HG02981 (cell line): ENCODE measurements around the gene HEMGN.

Experiments
- ATAC-seq: cut with Tn5 transposase; IDR thresholded peaks from one replicate; pipeline ENCODE4 v1.9.1; 2021; ENCODE audit warnings: mild to moderate bottlenecking, moderate library complexity; ENCODE audit not compliant: unreplicated experiment

HEMGN gene

DNA sequence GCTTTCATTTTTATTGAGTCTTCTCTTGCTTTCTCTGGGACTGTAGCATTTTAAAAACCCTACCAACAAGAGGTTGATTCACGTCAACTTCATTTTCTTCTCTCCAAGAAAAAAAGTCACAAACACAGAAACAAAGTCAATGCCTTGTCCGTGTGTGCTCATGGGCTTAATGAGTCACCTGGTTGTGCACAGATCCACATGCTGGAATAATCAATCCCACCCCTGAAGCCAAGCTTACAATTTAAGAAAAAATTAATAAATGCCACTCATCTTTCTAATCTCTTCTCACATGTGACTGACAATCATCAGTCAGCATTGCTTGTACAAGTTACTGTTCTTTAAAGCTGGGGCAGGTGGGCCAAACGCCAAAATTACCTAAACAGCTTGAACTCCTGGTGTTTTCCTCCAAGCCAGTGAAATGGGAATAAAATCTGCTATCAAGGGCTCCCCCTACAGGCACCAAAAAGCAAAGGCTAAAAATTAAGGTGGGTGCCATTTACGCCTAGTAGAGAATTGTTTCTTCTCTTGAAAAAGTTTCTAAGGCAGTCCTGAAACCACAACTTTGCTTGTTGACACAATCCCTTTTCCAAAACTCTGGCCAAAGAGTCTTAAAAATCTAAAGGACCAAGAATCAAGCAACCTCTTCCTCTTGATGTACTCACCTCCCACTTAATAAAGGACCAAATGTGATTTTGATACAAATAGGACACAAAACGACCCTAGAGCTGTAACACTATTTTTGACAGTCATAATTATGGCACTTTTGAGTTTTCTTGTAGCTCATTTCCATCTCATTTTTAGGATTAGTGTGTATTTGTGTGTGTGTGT lies 37.0 kb downstream of the HEMGN start:
- ATAC-seq: no peak

DNA sequence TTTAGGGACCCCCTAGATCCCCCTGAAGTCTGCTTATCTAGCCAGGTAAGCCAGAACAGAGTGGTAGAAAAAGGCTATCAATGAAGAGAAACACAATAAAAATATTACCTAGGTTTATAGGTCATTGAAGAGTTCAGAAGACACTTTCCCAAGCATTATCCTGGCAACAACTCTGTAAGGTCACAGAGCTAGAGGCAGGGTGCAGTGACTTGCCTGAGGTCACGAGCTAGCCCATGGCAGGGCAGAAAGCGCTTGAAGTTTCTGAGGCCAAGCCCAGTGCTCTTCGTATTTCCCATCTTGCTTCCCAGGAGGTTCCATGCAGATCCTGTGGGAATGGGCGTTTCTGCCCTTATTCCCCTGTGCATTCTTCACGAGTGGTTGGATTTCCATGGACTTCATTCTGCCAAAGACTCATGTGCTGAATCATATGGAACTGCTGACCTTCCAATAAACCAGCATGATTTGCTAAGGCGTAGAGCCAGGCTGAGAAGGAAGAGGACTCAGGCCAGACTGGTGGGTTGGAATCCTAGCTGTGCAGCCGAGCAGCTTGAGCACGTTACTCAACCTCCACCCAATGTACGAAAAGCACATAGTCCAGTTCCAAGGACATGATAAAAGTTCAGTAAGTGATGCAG lies 37.8 kb downstream of the HEMGN start:
- no peak for ATAC-seq

DNA sequence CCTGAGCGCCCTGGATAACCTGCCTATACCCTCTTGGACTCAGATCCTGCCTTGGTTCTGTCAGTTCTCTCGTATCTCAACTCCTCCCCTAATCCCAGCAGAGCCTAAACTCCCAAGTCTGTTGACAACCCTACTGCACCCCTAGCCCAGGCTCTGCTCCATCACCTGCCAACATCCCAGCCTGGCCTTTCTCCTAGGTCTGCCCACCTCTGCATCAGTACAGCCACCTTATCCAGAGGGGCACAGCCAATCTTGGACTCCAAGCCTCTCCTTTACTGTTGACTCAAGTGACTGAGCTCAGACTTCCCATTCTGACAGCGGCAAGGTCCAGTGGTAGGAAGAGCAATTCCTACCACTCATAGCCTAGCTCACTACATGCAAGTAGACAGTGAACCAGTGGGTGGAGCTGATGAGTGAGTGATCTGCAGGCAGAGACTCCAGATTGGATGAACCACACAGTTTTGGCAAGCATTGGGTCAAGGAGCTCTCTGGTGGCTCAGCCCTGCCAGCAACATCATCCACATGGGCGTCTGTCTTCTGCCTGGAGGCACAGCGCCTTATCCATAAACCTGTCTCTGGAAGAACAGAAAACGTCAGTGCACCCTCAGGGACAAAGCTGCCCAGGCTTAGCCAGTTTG lies 42.2 kb downstream of the HEMGN start:
- no peak for ATAC-seq

DNA sequence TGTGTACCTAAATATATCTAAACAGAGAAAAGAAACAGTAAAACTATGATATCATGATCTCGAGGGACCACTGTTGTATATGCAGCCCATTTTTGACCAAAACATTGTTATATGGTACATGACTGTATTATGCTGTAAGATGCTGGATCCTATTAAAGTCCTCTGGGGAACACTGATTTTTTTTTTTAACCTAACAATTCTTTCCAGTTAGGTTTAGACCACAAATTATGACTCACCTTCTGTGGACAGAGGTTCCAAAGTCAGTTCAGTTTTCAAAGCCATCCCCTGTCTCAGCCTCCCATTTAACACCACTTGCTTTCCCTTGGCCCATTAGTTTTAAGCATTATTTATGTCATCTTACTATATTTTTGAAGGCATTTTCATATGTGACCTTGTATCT lies 42.8 kb downstream of the HEMGN start:
- ATAC-seq: no peak

DNA sequence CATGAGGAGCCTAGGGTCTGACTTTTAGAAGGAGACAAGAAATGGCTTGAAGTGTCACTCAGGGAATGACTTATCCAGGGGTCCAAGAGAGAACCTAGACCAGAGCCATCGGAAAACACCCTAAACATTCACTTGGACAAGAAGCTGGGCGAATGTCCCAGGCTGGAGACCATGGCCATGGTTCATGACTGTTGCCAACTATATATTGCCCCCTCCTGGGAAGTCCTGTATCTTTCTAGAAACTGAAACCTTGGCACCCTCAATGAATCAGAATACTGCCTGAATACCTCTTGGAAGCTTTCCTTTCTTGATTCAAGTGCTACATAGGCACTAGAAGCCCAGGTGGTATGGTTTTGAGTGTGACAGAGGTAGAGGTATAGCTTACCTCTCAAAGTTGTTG lies 45.6 kb downstream of the HEMGN start:
- ATAC-seq: no peak

DNA sequence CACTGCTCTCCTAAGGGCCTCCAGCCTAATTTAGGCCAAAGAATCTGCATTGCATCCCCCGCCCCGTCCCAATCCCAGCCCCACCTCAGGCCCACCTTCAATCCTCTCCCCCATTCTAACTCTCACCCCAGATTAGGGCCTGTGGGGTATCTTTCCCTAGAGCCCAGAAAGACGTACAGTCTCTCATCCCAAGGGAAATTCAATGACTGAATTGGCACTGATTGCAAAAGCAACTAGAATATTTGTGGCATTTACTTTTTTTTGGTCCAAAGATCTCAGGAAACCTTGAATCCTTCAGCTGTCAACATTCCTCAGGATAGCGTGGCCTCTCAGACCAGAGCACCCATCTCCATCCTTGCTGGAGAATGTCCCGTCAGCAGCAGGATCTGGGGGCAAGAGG lies 46.2 kb downstream of the HEMGN start:
- no peak for ATAC-seq

DNA sequence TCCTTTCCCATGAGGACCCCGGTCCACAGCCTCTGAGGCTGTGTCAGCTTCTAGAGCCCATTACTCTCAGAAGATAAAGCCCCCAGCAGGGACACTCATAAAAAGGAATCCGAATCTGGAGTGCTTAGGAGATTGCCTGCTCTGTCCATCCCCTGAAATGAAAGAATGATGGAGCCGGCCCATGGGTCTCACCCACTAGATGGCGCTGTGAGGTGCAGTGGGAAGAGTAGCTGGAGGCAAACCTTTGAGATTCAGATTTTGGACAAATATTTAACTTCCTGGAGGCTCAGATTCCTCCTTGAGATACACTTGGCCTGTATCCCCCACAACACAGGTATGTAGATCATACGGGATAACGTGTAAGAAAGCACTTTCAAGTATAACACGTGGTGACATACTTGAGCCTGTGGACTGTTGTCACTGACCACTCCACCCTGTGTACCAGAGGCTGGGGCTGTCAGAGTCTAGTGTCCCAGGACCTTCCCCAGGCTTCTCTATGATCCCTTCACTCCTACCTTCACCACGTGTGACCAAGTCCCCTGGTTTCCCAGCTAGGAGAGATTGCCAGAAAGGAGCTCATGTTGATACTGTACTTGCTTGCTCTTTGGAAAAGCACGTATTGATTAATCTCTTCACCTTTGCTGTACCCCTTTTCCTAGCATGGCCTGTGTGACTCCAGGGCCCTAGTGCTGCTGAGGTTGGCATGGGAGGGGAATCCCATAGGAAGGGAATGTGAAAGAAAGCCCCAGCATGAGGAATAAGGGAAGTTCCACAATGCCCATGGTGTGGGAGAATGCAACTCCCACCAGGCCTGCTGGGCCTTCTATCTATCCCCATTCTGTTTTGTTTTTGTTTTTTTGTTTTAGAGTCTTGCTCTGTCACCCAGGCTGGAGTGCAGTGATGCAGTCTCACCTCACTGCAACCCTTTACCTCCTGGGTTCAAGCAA lies 47.8 kb downstream of the HEMGN start:
- ATAC-seq: no peak

DNA sequence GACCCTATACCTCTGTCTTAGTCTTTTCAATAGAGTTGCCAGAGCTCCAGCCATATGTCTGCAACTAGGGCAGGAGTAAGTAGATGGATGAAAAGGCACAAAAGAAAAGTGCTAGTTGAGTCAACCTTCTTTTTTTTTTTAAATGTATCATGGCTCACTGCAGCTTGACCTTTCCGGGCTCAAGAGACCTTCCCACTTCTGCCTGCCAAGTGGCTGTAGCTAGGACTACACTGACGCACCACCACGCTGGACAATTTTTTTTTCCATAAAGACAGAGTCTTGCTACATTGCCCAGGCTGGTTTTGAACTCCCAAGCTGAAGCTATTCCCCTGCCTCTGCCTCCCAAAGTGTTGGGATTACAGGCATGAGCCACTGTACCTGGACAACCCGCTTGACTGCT lies 57.6 kb downstream of the HEMGN start:
- no peak for ATAC-seq
